Caco-2 (cell line): ENCODE data around the gene CHSY1. TPM values are rescaled to one million over a fixed set of nuclear protein-coding genes. Genes with fewer than 3 reads are reported as not detected.

Experiments
- BruUV-seq: library from RNA; stranded (reverse); fragments of 400-500 nt; replicated peaks from 2 replicates; lab custom pipeline; 2021; lab: Mats Ljungman, UMichigan
- CTCF ChIA-PET: fragments of 300-600 bp; sonication (Branson Sonifier 250); formaldehyde crosslinking; loops from one replicate; lab custom pipeline; 2022; ENCODE audit warnings: antibody characterized with exemption; lab: Charles Lee
- POLR2A ChIA-PET: fragments of 300-600 bp; sonication (Branson Sonifier 250); formaldehyde crosslinking; loops from one replicate; lab custom pipeline; 2022; ENCODE audit warnings: antibody characterized with exemption; lab: Charles Lee
- DNase-seq, 2 experiments: peaks; one replicate each; pipeline versions ENCODE4 v3.0.0 to v3.0.0-alpha.2; 2020 to 2022
- H3K27me3 ChIP-seq: replicated peaks from 2 replicates; pipeline ENCODE4 v1.6.0; 2011; ENCODE audit warnings: low read length; ENCODE audit not compliant: control insufficient read depth, insufficient read depth
- H3K36me3 ChIP-seq: 2 replicates; pipeline ENCODE4 v1.5.1; 2011; ENCODE audit warnings: low read length; ENCODE audit not compliant: control insufficient read depth, insufficient read depth
- H3K4me1 ChIP-seq: fragments of 250-450 bp; sonication (Bioruptor Pico); 2 replicates; pipeline ENCODE4 v1.5.1; 2020; ENCODE audit warnings: mild to moderate bottlenecking
- H3K4me3 ChIP-seq: 2 replicates; pipeline ENCODE4 v1.5.1; 2011; ENCODE audit warnings: low read depth, mild to moderate bottlenecking, control low read depth, low read length
- H3K9me3 ChIP-seq: fragments of 250-450 bp; sonication (Bioruptor Pico); 2 replicates; pipeline ENCODE4 v1.5.1; 2020; ENCODE audit warnings: mild to moderate bottlenecking, moderate library complexity
- H3K27ac Mint-ChIP-seq: one replicate; pipeline ENCODE4 v1.8.0; 2022; ENCODE audit warnings: mixed read lengths; ENCODE audit not compliant: unreplicated experiment
- H3K27me3 Mint-ChIP-seq: one replicate; pipeline ENCODE4 v1.8.0; 2022; ENCODE audit warnings: mixed read lengths; ENCODE audit not compliant: insufficient read depth, unreplicated experiment
- H3K36me3 Mint-ChIP-seq: one replicate; pipeline ENCODE4 v1.8.0; 2022; ENCODE audit warnings: mild to moderate bottlenecking, mixed read lengths; ENCODE audit not compliant: insufficient read depth, unreplicated experiment
- H3K4me1 Mint-ChIP-seq: one replicate; pipeline ENCODE4 v1.8.0; 2022; ENCODE audit warnings: low read depth, mixed read lengths; ENCODE audit not compliant: unreplicated experiment
- H3K4me3 Mint-ChIP-seq: one replicate; pipeline ENCODE4 v1.8.0; 2022; ENCODE audit warnings: mild to moderate bottlenecking, moderate library complexity, mixed read lengths; ENCODE audit not compliant: unreplicated experiment
- H3K9me3 Mint-ChIP-seq: one replicate; pipeline ENCODE4 v1.8.0; 2022; ENCODE audit warnings: mixed read lengths; ENCODE audit not compliant: unreplicated experiment
- CTCF ChIP-seq, 2 experiments: fragments of 200-600 bp in 1 of 2; IDR thresholded peaks; 1 replicate in 1 of 2; 2 replicates in 1 of 2; pipeline versions ENCODE4 v1.5.1 to v1.8.0; 2011 to 2022; ENCODE audit warnings: antibody characterized with exemption in 1 of 2, control low read depth in 1 of 2, inconsistent platforms in 1 of 2, low read depth in 1 of 2, low read length in 1 of 2, mild to moderate bottlenecking in 1 of 2, moderate library complexity in 1 of 2; ENCODE audit not compliant: insufficient read depth in 1 of 2, severe bottlenecking in 1 of 2, unreplicated experiment in 1 of 2
- intact Hi-C: fragments of 100-400 bp; cut with micrococcal nuclease; formaldehyde crosslinking; loops from one replicate; pipeline ENCODE4 v1.10.0; 2022; ENCODE audit not compliant: unreplicated experiment
- total RNA-seq: library from RNA; stranded (reverse); gene quantifications from 2 replicates; pipeline ENCODE4 v1.2.3, GENCODE V29; 2022

The CHSY1 gene
- total RNA-seq, 1 experiment from 2014 or later: 18.7 TPM

- Histone ChIP-seq H3K4me1 (no peaks in the 10 kb centered on the region), H3K4me3 (no peak overlapping the region), H3K9me3 (no peaks in the 10 kb centered on the region), H3K27me3 (no peaks in the 10 kb centered on the region), H3K36me3 (no peaks in the 10 kb centered on the region)
- no peak overlapping the region for H3K4me3 Mint-ChIP-seq
- H3K4me1 Mint-ChIP-seq: no peaks in the 10 kb centered on the region
- TF ChIP-seq CTCF (IDR thresholded peaks at IDR 0.05; ENCODE audit: insufficient read depth in 1 of 2, low read depth in 1 of 2, low read length in 1 of 2, severe bottlenecking in 1 of 2, unreplicated experiment in 1 of 2): no peak
- intact Hi-C loops: no loop called here
- no peak overlapping the region for H3K27ac Mint-ChIP-seq
- BruUV-seq: no TSS peak
- no peaks in the 10 kb centered on the region for H3K27me3 Mint-ChIP-seq
- POLR2A ChIA-PET: no interaction called here
- H3K9me3 Mint-ChIP-seq: no peaks in the 10 kb centered on the region
- no peaks in the 10 kb centered on the region for H3K36me3 Mint-ChIP-seq
- CTCF ChIA-PET: no interaction called here
- no peak for DNase-seq
These were observed 114.4 kb downstream of the CHSY1 start for GRCh38 chr15:101137312-101137940.

GRCh38 chr15:101136381-101137268 is 115.2 kb downstream of the CHSY1 start:
- H3K4me3 ChIP-seq: no peak overlapping the region
- H3K27ac Mint-ChIP-seq: no peak overlapping the region
- POLR2A ChIA-PET: no interaction called here

More at GRCh38 chr15:101136381-101137268, 115.2 kb downstream of the CHSY1 start:
- Mint-ChIP-seq H3K4me3 (no peak overlapping the region), H3K27me3 (no peaks in the 10 kb centered on the region), H3K9me3 (no peaks in the 10 kb centered on the region), H3K4me1 (no peaks in the 10 kb centered on the region), H3K36me3 (no peaks in the 10 kb centered on the region)
- TF ChIP-seq CTCF (IDR thresholded peaks at IDR 0.05; ENCODE audit: insufficient read depth in 1 of 2, low read depth in 1 of 2, low read length in 1 of 2, severe bottlenecking in 1 of 2, unreplicated experiment in 1 of 2): no peak
- intact Hi-C loops: no loop called here
- Histone ChIP-seq H3K4me1 (no peaks in the 10 kb centered on the region), H3K9me3 (no peaks in the 10 kb centered on the region), H3K27me3 (no peaks in the 10 kb centered on the region), H3K36me3 (no peaks in the 10 kb centered on the region)
- DNase-seq: no peak
- CTCF ChIA-PET: no interaction called here
- no TSS peak for BruUV-seq
